ENCODE results near the gene FANK1. TPM values are rescaled to one million over a fixed set of nuclear protein-coding genes. Genes with fewer than 3 reads are reported as not detected.

FANK1 gene
- total and polyA plus RNA-seq, 5 donors = 0.37 to 1.0 (median 0.44) TPM

GRCh38 chr10:126011995-126012394 is 115.6 kb downstream of the FANK1 start:
- Histone ChIP-seq H3K4me1 (ENCODE audit: control insufficient read depth, insufficient read depth, low read length) (no peaks in the 10 kb centered on the region), H3K27ac (ENCODE audit: low read length) (no peak overlapping the region), H3K4me3 (ENCODE audit: low read length) (no peak overlapping the region), H3K27me3 (ENCODE audit: control insufficient read depth, insufficient read depth) (no peaks in the 10 kb centered on the region), H3K9me3 (ENCODE audit: control insufficient read depth, low read length) (no peaks in the 10 kb centered on the region)
- DNase-seq (no peak), ATAC-seq (no peak)
- 87% methylated on average over 5 of the region's 5 CpGs for WGBS
- intact Hi-C loops (cut with DNase I) = no loop called here

- Histone ChIP-seq H3K9me3 (ENCODE audit: control insufficient read depth, low read length) (no peaks in the 10 kb centered on the region), H3K4me3 (ENCODE audit: low read length) (no peak overlapping the region), H3K4me1 (ENCODE audit: control insufficient read depth, insufficient read depth, low read length) (no peaks in the 10 kb centered on the region), H3K27me3 (ENCODE audit: control insufficient read depth, insufficient read depth) (no peaks in the 10 kb centered on the region), H3K27ac (ENCODE audit: low read length) (no peak overlapping the region)
- WGBS = 98% methylated on average over 2 of the region's 2 CpGs
- no peak for ATAC-seq
- no peak for DNase-seq
- intact Hi-C loops (cut with DNase I) = no loop called here
Observed at GRCh38 chr10:126012485-126012884, 116.1 kb downstream of the FANK1 start.

GRCh38 chr10:126013489-126014281 is 117.3 kb downstream of the FANK1 start:
- 89% methylated on average over 10 of the region's 10 CpGs for WGBS
- Histone ChIP-seq H3K9me3 (ENCODE audit: control insufficient read depth, low read length) (no peaks in the 10 kb centered on the region), H3K27ac (ENCODE audit: low read length) (no peak overlapping the region), H3K4me3 (ENCODE audit: low read length) (no peak overlapping the region), H3K27me3 (ENCODE audit: control insufficient read depth, insufficient read depth) (no peaks in the 10 kb centered on the region), H3K4me1 (ENCODE audit: control insufficient read depth, insufficient read depth, low read length) (no peaks in the 10 kb centered on the region)
- no peak for DNase-seq
- no peak for ATAC-seq
- intact Hi-C loops (cut with DNase I) = no loop called here

GRCh38 chr10:126014309-126014708 is 117.9 kb downstream of the FANK1 start:
- 92% methylated on average over 7 of the region's 7 CpGs for WGBS
- Histone ChIP-seq H3K4me3 (ENCODE audit: low read length) (no peak overlapping the region), H3K27me3 (ENCODE audit: control insufficient read depth, insufficient read depth) (no peaks in the 10 kb centered on the region), H3K27ac (ENCODE audit: low read length) (no peak overlapping the region), H3K4me1 (ENCODE audit: control insufficient read depth, insufficient read depth, low read length) (no peaks in the 10 kb centered on the region), H3K9me3 (ENCODE audit: control insufficient read depth, low read length) (no peaks in the 10 kb centered on the region)
- ATAC-seq (no peak), DNase-seq (no peak)
- intact Hi-C loops (cut with DNase I) = no loop called here

- no peaks in the 10 kb centered on the region for H3K4me1 ChIP-seq (ENCODE audit: control insufficient read depth, insufficient read depth, low read length)
- DNase-seq = no peak
- 74% methylated on average over 3 of the region's 3 CpGs for WGBS
- no peaks in the 10 kb centered on the region for H3K27me3 ChIP-seq (ENCODE audit: control insufficient read depth, insufficient read depth)
- no peak overlapping the region for H3K27ac ChIP-seq (ENCODE audit: low read length)
- no peaks in the 10 kb centered on the region for H3K9me3 ChIP-seq (ENCODE audit: control insufficient read depth, low read length)
- ATAC-seq = no peak
- H3K4me3 ChIP-seq (ENCODE audit: low read length) = no peak overlapping the region
- intact Hi-C loops (cut with DNase I) = no loop called here
Observed at GRCh38 chr10:126015413-126015812, 119.0 kb downstream of the FANK1 start.

GRCh38 chr10:126016156-126016805 is 119.9 kb downstream of the FANK1 start:
- H3K27me3 ChIP-seq (ENCODE audit: control insufficient read depth, insufficient read depth) = no peaks in the 10 kb centered on the region
- no peak overlapping the region for H3K4me3 ChIP-seq (ENCODE audit: low read length)
- DNase-seq (no peak), ATAC-seq (no peak)
- H3K4me1 ChIP-seq (ENCODE audit: control insufficient read depth, insufficient read depth, low read length) = no peaks in the 10 kb centered on the region
- no peak overlapping the region for H3K27ac ChIP-seq (ENCODE audit: low read length)
- intact Hi-C loops (cut with DNase I) = no loop called here
- H3K9me3 ChIP-seq (ENCODE audit: control insufficient read depth, low read length) = no peaks in the 10 kb centered on the region
- WGBS = 96% methylated on average over 4 of the region's 4 CpGs

GRCh38 chr10:126016882-126017281 is 120.5 kb downstream of the FANK1 start:
- no peak for DNase-seq
- 96% methylated on average over 3 of the region's 3 CpGs for WGBS
- intact Hi-C loops (cut with DNase I) = no loop called here

GRCh38 chr10:126017961-126018560 is 121.7 kb downstream of the FANK1 start:
- 44% methylated on average over 2 of the region's 2 CpGs for WGBS
- H3K4me1 ChIP-seq (ENCODE audit: control insufficient read depth, insufficient read depth, low read length) = no peaks in the 10 kb centered on the region
- no peak overlapping the region for H3K4me3 ChIP-seq (ENCODE audit: low read length)
- ATAC-seq (no peak), DNase-seq (no peak)
- no peaks in the 10 kb centered on the region for H3K9me3 ChIP-seq (ENCODE audit: control insufficient read depth, low read length)
- no peaks in the 10 kb centered on the region for H3K27me3 ChIP-seq (ENCODE audit: control insufficient read depth, insufficient read depth)
- intact Hi-C loops (cut with DNase I) = no loop called here
- no peak overlapping the region for H3K27ac ChIP-seq (ENCODE audit: low read length)

More at GRCh38 chr10:126016882-126017281, 120.5 kb downstream of the FANK1 start:
- ATAC-seq = no peak
- Histone ChIP-seq H3K9me3 (ENCODE audit: control insufficient read depth, low read length) (no peaks in the 10 kb centered on the region), H3K27me3 (ENCODE audit: control insufficient read depth, insufficient read depth) (no peaks in the 10 kb centered on the region), H3K4me3 (ENCODE audit: low read length) (no peak overlapping the region), H3K4me1 (ENCODE audit: control insufficient read depth, insufficient read depth, low read length) (no peaks in the 10 kb centered on the region), H3K27ac (ENCODE audit: low read length) (no peak overlapping the region)

GRCh38 chr10:126021833-126022500 is 125.6 kb downstream of the FANK1 start:
- H3K4me3 ChIP-seq (ENCODE audit: low read length) = no peak overlapping the region
- DNase-seq = no peak
- H3K27me3 ChIP-seq (ENCODE audit: control insufficient read depth, insufficient read depth) = no peaks in the 10 kb centered on the region
- H3K9me3 ChIP-seq (ENCODE audit: control insufficient read depth, low read length) = no peaks in the 10 kb centered on the region
- H3K27ac ChIP-seq (ENCODE audit: low read length) = no peak overlapping the region
- intact Hi-C loops (cut with DNase I) = no loop called here
- 92% methylated on average over 5 of the region's 5 CpGs for WGBS
- no peak for ATAC-seq
- H3K4me1 ChIP-seq (ENCODE audit: control insufficient read depth, insufficient read depth, low read length) = no peaks in the 10 kb centered on the region

- intact Hi-C loops (cut with DNase I) = no loop called here
- 92% methylated on average over 5 of the region's 5 CpGs for WGBS
- Histone ChIP-seq H3K9me3 (ENCODE audit: control insufficient read depth, low read length) (no peaks in the 10 kb centered on the region), H3K27me3 (ENCODE audit: control insufficient read depth, insufficient read depth) (no peaks in the 10 kb centered on the region), H3K4me3 (ENCODE audit: low read length) (no peak overlapping the region), H3K27ac (ENCODE audit: low read length) (no peak overlapping the region), H3K4me1 (ENCODE audit: control insufficient read depth, insufficient read depth, low read length) (no peaks in the 10 kb centered on the region)
- DNase-seq = no peak
- no peak for ATAC-seq
Observed at GRCh38 chr10:126022841-126023240, 126.5 kb downstream of the FANK1 start.

GRCh38 chr10:126027692-126028091 is 131.3 kb downstream of the FANK1 start:
- no peak overlapping the region for H3K27ac ChIP-seq (ENCODE audit: low read length)
- H3K27me3 ChIP-seq (ENCODE audit: control insufficient read depth, insufficient read depth) = no peaks in the 10 kb centered on the region
- no peaks in the 10 kb centered on the region for H3K4me1 ChIP-seq (ENCODE audit: control insufficient read depth, insufficient read depth, low read length)
- H3K4me3 ChIP-seq (ENCODE audit: low read length) = no peak overlapping the region
- DNase-seq (no peak), ATAC-seq (no peak)
- intact Hi-C loops (cut with DNase I) = no loop called here
- WGBS = 71% methylated on average over 1 of the region's 1 CpG
- H3K9me3 ChIP-seq (ENCODE audit: control insufficient read depth, low read length) = no peaks in the 10 kb centered on the region

All from right cardiac atrium (tissue), 5 donors.